GM12891 (cell line): ENCODE measurements around the gene C5orf15.
"Not testable (repeated sequence)": the region's sequence is repeated elsewhere in the genome, so short reads cannot be mapped to it uniquely, and the experiment has no call there.

Experiments
- DNase-seq: peaks from one replicate; pipeline ENCODE4 v3.0.0; 2011; ENCODE audit warnings: low spot score; ENCODE audit not compliant: insufficient read length
- FAIRE-seq: peaks from 2 replicates; lab custom pipeline; 2011; peaks lifted over from hg19 to GRCh38; lab: Jason Lieb, UNC
- PAX5 ChIP-seq: IDR thresholded peaks from 2 replicates; pipeline ENCODE4 v1.6.1; 2011; ENCODE audit warnings: low read length, moderate library complexity, mild to moderate bottlenecking; ENCODE audit not compliant: insufficient read depth, severe bottlenecking
- POLR2A ChIP-seq: IDR thresholded peaks from 2 replicates; pipeline ENCODE4 v1.6.1; 2011; ENCODE audit warnings: low read depth, low read length, control low read depth
- POLR2AphosphoS5 ChIP-seq: IDR thresholded peaks from 2 replicates; pipeline ENCODE4 v1.6.1; 2011; ENCODE audit warnings: low read depth, low read length, control low read depth
- POU2F2 ChIP-seq: IDR thresholded peaks from 2 replicates; pipeline ENCODE4 v1.6.1; 2011; ENCODE audit warnings: low read depth, mild to moderate bottlenecking, control low read depth, low read length, moderate library complexity
- SPI1 ChIP-seq: IDR thresholded peaks from 2 replicates; pipeline ENCODE4 v1.6.1; 2011; ENCODE audit warnings: low read depth, low read length, control low read depth
- TAF1 ChIP-seq: IDR thresholded peaks from 2 replicates; pipeline ENCODE4 v1.6.1; 2011; ENCODE audit warnings: low read depth, low read length, control low read depth

C5orf15 gene

DNA sequence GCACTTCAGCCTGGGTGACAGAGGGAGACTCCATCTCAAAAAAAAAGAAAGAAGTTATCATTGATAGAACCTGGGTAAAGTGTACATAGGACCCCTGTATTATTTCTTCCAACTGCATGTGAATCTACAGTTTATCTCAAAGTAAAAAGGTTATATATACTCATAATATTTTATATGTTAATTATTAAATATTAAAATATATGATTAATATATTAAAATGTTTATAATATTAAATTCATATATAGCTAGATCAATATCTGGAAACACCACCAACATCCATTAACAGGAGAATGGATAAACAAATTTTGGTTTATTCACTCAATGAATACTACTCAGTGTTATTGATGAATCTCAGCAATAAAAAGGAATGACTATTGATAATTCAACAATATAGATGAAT lies 19.7 kb downstream of the C5orf15 start:
- FAIRE-seq (no peak), DNase-seq (no peak)
- TF ChIP-seq POLR2A (no peak), POLR2AphosphoS5 (no peak), TAF1 (no peak)

DNA sequence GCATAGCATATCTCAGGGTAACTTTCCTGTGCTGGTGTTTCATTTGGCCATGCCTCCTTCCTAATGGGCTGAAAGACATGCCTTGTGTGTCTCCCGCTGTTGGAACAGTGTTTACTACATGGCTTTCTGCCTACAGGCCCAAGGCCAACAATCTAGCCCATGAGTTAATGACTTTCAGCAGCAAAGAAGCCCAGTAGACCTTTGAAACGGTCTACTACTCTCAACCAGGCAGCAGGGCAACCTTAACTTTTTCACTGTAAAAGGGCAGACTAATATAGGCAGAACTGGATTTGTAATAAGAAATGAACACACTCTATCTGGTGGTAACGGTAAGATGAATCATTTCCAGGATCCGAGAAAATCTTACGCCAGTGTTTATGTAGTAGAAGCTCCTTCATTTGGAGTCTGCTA lies 21.0 kb downstream of the C5orf15 start:
- DNase-seq (no peak), FAIRE-seq (no peak)
- TF ChIP-seq SPI1 (no peak), PAX5 (no peak), TAF1 (no peak)

DNA sequence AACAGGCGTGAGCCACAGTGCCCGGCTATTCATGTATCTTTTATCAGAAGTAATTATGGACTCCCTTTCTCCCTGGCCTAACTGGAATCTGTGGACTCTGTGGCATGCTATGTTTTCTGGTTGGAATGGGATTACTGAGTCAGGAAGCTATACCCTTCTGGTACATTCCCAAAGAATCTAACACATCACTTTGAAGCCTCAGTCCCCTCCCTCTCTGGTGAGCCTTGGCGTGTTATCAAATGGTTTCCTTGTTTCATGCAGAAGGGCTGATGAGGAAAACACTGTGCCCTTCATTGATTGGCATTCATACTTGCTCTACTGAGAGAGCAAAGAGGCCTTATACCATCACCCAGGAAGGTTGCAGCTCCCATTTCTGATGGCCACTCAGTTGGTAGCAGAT lies 22.9 kb downstream of the C5orf15 start:
- FAIRE-seq (no peak), DNase-seq (no peak)
- TF ChIP-seq POLR2A = no peak
- no peak for TF ChIP-seq SPI1
- no peak for TF ChIP-seq POU2F2
- TF ChIP-seq TAF1 = no peak
- no peak for TF ChIP-seq PAX5
- TF ChIP-seq POLR2AphosphoS5 = no peak

DNA sequence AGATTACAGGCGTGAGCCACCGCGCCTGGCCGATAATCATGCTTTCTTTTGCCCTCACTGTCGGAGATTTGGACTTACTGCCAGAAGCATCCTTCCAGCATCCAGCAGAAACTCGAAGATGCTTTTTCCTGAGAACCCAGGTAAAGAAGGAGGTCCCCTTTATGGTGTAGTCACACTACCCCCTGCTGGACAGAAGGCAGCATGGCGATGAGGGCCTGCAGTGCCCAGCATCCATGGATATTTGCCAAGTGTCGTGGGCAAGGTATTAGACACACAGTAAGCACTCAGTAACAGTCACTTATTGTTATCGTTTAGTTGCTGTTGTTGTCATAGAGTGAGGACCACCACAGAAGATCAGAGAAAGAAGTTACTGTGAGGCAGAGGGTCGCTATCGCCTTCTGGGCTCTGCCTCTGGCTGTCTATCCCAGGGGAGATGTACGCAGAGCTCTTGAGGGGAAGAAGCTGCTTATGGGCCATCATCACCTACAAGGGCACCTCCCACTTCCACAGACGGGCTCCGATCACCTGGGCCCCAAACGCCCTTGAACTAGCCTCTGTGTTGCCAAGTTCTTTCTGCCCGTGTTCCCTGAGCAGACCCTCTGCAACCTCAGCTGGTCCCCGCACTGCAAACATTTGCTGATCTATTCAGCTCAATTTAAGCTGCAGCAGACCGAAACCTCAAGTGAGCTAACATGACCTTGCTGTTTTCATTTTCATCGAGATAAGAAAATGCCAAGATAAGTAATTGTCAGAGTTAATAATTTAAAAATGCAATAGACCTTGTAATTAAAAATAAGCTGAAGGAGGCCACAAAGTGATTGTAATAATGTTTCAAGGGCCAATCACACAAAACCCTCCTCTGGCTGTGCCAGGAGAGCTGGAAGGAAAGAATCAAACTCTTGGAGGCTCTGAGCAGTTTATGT lies 23.9 kb downstream of the C5orf15 start:
- FAIRE-seq = peak; percentile 69
- TF ChIP-seq PAX5 (no peak), TAF1 (no peak), POU2F2 (no peak), POLR2AphosphoS5 (no peak), POLR2A (no peak), SPI1 (no peak)
- DNase-seq = no peak

DNA sequence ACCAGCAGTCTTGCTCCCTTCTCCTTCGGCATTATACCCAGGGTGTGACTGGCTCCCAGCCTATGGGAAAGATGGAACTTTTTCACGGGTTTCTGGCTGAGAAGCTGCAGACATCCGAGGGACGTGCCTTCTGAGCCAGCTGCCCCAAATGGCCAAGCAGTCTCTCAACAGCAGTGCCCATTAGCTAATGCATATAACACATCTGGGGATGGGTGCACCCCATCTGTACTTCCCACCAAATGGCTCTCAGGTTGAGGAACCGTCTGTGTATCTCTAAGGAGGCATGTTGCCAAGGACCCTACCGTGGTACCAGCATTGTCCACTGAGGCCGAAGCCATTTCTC lies 25.0 kb downstream of the C5orf15 start:
- TF ChIP-seq POLR2A (no peak), TAF1 (no peak), PAX5 (no peak), POU2F2 (no peak), SPI1 (no peak), POLR2AphosphoS5 (no peak)
- DNase-seq = no peak
- FAIRE-seq = no peak

DNA sequence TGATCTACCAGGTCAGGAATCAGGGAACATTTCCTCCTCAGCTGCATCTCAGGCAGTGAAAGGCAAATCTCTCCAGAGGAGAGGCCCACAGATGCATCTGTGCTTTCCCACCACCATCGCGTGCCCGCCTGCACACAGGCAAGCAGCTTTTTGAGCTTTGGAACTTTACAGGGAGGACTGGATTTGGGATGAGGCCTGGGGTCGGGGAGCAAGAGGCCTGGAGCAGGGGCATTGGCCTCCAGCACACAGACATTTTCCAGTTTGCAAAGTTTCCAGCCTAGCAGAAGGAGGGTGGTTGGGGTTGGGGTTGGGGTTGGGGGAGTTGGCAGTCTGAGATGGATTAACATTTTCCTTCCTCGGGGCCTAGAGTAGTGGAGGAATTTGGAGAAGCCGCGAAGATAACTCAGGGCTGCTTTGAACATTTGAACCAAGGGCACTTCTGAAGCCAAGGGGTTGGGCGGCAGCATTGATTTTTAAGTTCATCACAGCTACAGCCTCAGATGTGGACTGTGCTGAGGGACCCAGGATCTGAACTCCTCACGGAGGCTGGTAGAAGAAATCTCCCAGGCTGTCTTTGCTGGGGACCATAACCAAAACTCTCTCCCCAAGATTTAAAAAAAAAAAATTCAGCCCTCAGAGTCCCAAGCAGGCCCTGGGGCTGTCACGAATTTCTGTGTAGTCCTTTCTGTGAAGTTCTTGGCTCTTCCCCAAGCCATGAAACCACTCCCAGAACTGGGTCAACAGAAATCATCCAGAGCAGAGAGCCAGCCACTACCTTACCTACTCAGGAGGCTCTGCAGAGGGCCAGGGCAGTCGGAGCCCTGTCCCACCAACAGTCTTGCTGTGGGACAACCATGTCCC lies 25.6 kb downstream of the C5orf15 start:
- DNase-seq = no peak
- no peak for FAIRE-seq

DNA sequence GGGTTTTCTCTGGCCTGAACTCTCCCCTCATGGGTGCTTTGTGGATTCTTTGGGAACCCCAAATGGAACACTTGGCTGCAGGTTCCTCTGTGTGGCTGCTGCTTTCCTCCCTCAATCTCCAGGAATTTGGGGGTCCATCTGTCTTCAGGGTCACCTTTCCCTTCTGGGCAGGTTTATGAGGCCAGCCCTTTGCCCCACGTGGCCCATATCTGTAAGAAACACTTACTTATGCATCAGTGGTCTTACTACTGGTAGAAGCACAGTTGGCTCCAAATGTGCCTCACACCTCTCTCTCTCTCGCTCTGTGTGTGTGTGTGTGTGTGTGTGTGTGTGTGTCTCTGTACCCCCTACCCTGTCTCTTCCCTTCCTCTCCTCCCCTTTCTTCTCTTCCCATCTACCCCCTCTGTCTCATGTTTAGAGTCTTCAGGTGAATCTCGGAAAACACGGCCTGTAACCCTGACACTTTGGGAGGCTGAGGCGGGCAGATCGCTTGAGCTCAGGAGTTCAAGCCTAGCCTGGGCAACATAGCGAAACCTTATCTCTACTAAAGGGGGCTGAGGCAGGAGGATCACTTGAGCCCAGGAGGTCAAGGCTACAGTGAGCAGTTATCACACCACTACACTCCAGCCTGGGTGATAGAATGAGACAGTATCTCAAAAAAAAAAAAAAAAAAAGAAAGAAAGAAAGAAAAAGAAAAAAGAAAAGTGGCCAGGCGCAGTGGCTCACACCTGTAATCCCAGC lies 26.8 kb downstream of the C5orf15 start:
- TF ChIP-seq POLR2A (no peak), POU2F2 (no peak), POLR2AphosphoS5 (no peak), PAX5 (no peak), SPI1 (no peak), TAF1 (no peak)
- DNase-seq (no peak), FAIRE-seq (no peak)

More for the DNA sequence above, 25.6 kb downstream of the C5orf15 start:
- TF ChIP-seq TAF1 (no peak), POLR2A (no peak), PAX5 (no peak), SPI1 (no peak), POU2F2 (no peak), POLR2AphosphoS5 (no peak)

DNA sequence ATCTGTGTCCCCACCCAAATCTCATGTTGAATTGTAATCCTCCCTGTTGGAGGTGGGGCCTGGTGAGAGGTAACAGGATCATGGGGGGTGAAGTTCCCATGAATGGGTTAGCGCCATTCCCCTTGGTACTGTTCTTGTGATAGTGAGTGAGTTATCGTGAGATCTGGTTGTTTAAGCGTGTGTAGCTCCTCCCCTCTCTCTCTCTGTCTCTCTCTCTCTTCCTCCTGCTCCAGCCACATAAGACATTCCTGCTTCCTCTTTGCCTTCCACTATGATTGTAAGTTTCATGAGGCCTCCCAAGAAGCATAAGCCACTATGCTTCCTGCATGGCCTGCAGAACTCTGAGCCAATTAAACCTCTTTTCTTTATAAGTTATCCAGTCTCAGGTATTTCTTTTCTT lies 28.8 kb downstream of the C5orf15 start:
- TF ChIP-seq POU2F2 (no peak), SPI1 (peak; percentile 31)
- FAIRE-seq = peak; percentile 50
- no peak for DNase-seq

DNA sequence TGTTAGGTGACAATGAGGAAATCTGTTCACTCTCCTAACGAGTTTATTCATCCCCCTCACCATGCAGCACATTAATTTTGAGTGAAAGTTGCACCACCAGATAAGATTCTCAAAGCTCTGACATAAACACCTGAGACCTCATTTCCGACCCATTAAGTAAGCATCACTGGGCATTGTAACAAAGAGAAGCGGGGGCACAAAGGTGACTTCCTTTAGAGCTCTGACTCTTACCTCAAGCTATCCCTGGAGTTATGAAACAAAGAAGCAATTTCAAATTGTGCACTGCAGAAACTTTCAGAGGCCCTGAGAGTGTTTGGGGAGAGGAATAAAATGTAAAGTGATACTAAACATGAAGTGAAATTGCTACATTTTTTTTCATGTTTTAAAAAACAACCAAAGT lies 29.5 kb downstream of the C5orf15 start:
- TF ChIP-seq PAX5 = no peak
- 0 out of 2 replicates have a peak, but pooled peaks have one; percentile 9 for TF ChIP-seq SPI1
- FAIRE-seq = peak; percentile 71
- DNase-seq = no peak

DNA sequence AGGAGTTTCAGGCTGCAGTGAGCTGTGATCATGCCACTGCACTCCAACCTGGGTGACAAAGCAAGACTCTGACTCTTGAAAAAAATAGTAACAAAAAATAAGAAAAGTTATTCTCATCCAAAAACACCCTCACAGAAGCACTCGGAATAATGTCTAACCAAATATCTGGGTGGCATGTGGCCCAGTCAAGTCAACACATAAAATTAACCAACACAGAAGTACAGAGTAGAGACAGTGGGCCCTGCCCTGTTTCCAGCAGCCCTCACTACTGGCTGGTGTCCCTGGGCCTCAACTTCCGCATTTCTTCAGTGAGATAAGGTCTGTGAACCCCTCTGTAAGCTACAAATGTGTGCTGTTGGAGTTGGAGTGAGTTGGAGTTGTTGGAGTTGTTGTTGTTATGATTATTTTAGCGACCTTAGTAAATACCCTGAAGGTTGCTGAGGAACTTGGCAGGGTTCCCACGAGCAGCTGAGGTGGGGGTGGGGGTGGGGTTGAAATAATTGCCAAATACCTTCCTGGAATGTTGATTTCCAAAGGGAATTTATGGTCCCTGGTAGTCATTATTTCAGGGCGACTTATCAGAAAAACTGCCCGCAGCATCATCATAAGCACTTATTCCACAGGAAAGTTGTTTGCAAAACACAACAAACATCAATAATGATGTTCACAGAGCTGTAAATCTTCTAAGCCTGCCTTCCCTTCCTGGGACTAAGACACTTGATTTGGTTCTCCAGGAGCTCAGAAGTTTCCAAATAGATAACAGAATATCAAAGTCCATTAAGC lies 30.2 kb downstream of the C5orf15 start:
- FAIRE-seq = peak; percentile 58
- TF ChIP-seq POU2F2 (no peak), SPI1 (0 out of 2 replicates have a peak, but pooled peaks have one; percentile 32)
- DNase-seq = no peak

DNA sequence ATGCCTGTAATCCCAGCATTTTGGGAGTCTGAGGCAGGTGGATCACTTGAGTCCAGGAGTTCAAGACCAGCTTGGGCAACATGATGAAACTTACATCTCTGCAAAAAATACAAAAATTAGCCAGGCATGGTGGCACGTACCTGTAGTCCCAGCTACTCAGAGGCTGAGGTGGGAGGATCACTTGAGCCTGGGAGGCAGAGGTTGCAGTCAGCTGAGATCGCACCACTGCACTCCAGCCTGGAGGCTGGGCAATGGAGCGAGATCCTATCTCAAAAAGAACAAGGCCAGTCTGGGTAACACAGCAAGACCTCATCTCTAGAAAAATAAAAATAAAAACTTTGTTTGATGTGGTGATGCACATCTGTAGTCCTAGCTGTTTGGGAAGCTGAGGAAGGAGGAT lies 30.8 kb downstream of the C5orf15 start:
- not testable (repeated sequence) for DNase-seq

More for the DNA sequence above, 30.8 kb downstream of the C5orf15 start:
- FAIRE-seq = not testable (repeated sequence)
